HepG2 (cell line): Measurements from ENCODE around the gene EEFSEC. TPM values are rescaled to one million over a fixed set of nuclear protein-coding genes. Genes with fewer than 3 reads are reported as not detected.

Experiments
- ATAC-seq: fragments of 200-7000 bp; cut with Tn5 transposase; 3 replicates; pipeline ENCODE4 v1.9.1; 2020; ENCODE audit warnings: mild to moderate bottlenecking, moderate library complexity
- BruUV-seq: library from RNA; stranded (reverse); fragments of 400-500 nt; replicated peaks from 2 replicates; lab custom pipeline; 2021; lab: Mats Ljungman, UMichigan
- CTCF ChIA-PET: fragments of 300-600 bp; formaldehyde crosslinking; extraction: SDS; loops from one replicate; lab custom pipeline; 2021; ENCODE audit warnings: low total read pairs, inconsistent platforms, low intra/inter-chr PET ratio; lab: Yijun Ruan, JAX
- POLR2A ChIA-PET: fragments of 350-600 bp; sonication (Branson Sonifier 250); formaldehyde crosslinking; loops from one replicate; lab custom pipeline; 2020; ENCODE audit warnings: antibody characterized with exemption, inconsistent platforms; lab: Yijun Ruan, JAX
- DNase-seq: peaks from one replicate; pipeline ENCODE4 v3.0.0-alpha.2; 2015; ENCODE audit warnings: low spot score
- FAIRE-seq: peaks from 3 replicates; lab custom pipeline; 2011; peaks lifted over from hg19 to GRCh38; lab: Jason Lieb, UNC
- H2AFZ ChIP-seq: one replicate; pipeline ENCODE4 v1.6.1; 2011; ENCODE audit warnings: low read length, inconsistent platforms
- H3K27ac ChIP-seq: fragments of 300-600 bp; 3 replicates; pipeline ENCODE4 v1.8.0; 2011; ENCODE audit warnings: mixed run types, mild to moderate bottlenecking, mixed read lengths, low read length, inconsistent platforms; ENCODE audit not compliant: insufficient read depth; ENCODE audit errors: extremely low read length
- H3K27me3 ChIP-seq, 2 experiments: fragments of 200-600 bp in 1 of 2; 2 replicates in 1 of 2; 3 replicates in 1 of 2; pipeline versions ENCODE4 v1.6.0 to v1.8.0; 2011; ENCODE audit warnings: low read length in 2 of 2, mild to moderate bottlenecking in 2 of 2, moderate library complexity in 2 of 2, inconsistent platforms in 1 of 2; ENCODE audit not compliant: insufficient read depth in 2 of 2, control insufficient read depth in 1 of 2
- H3K36me3 ChIP-seq, 2 experiments: fragments of 200-600 bp in 1 of 2; replicated peaks in 1 of 2; 2 replicates in 1 of 2; 3 replicates in 1 of 2; pipeline versions ENCODE4 v1.5.1 to v1.8.0; 2011; ENCODE audit warnings: low read length in 2 of 2, inconsistent platforms in 1 of 2; ENCODE audit not compliant: insufficient read depth in 2 of 2, control insufficient read depth in 1 of 2
- H3K4me1 ChIP-seq: 2 replicates; pipeline ENCODE4 v1.5.1; 2012; ENCODE audit warnings: low read length, inconsistent platforms; ENCODE audit not compliant: insufficient read depth
- H3K4me2 ChIP-seq: 2 replicates; pipeline ENCODE4 v1.6.0; 2011; ENCODE audit warnings: low read depth, low read length, inconsistent platforms
- H3K4me3 ChIP-seq, 3 experiments: fragments of 200-600 bp in 1 of 3; sonication (generic), shearing (Covaris generic) in 1 of 3; replicated peaks in 1 of 3; 2 replicates each; pipeline ENCODE4 v1.5.1; 2011 to 2016; ENCODE audit warnings: low read length in 3 of 3, inconsistent platforms in 2 of 3, low read depth in 2 of 3, mild to moderate bottlenecking in 2 of 3, control low read depth in 1 of 3, mixed read lengths in 1 of 3; ENCODE audit not compliant: insufficient read depth in 1 of 3
- H3K79me2 ChIP-seq: one replicate; pipeline ENCODE4 v1.6.1; 2011; ENCODE audit warnings: low read length, inconsistent platforms; ENCODE audit not compliant: insufficient read depth
- H3K9ac ChIP-seq: 2 replicates; pipeline ENCODE4 v1.6.0; 2011; ENCODE audit warnings: mild to moderate bottlenecking, low read depth, low read length, inconsistent platforms; ENCODE audit not compliant: insufficient read depth
- H3K9me3 ChIP-seq: 2 replicates; pipeline ENCODE4 v1.5.1; 2012; ENCODE audit warnings: mild to moderate bottlenecking, low read length
- H4K20me1 ChIP-seq: 2 replicates; pipeline ENCODE4 v1.6.0; 2011; ENCODE audit warnings: inconsistent platforms, mild to moderate bottlenecking, low read length, moderate library complexity; ENCODE audit not compliant: insufficient read depth
- RAD21 ChIP-seq: fragments of 450-650 bp; formaldehyde crosslinking; IDR thresholded peaks from 2 replicates; pipeline ENCODE4 v1.5.0; 2020; ENCODE audit warnings: mild to moderate bottlenecking
- SMC3 ChIP-seq: IDR thresholded peaks from 2 replicates; pipeline ENCODE4 v1.6.1; 2011; ENCODE audit warnings: low read length, improper control_type of control experiment
- STAG1 ChIP-seq: sonication (generic); formaldehyde crosslinking; IDR thresholded peaks from 2 replicates; pipeline ENCODE4 v1.4.0; 2020; ENCODE audit warnings: missing genetic modification reagents
- TOPORS ChIP-seq: sonication (generic); formaldehyde crosslinking; IDR thresholded peaks from 2 replicates; pipeline ENCODE4 v1.8.0; 2023; ENCODE audit warnings: mild to moderate bottlenecking, missing genetic modification reagents
- U2AF1 ChIP-seq: fragments of 200-400 bp; formaldehyde crosslinking; optimal IDR thresholded peaks from 2 replicates; pipeline ENCODE3; 2017; ENCODE audit warnings: mild to moderate bottlenecking, low read depth, low read length
- WGBS: methylation state at CpG from one replicate; pipeline ENCODE4 v1.1.6; 2017; ENCODE audit warnings: low lambda C conversion rate; 5-methylcytosine and 5-hydroxymethylcytosine counted together
- in situ Hi-C: cut with HindIII; loops from 2 replicates; pipeline ENCODE4 v1.10.0; 2017; ENCODE audit warnings: low pct_unique_long_range_greater_than_20kb; ENCODE audit not compliant: extremely low pct_ligation_motif_present
- intact Hi-C: fragments of 100-400 bp; cut with micrococcal nuclease; formaldehyde crosslinking; loops from one replicate; pipeline ENCODE4 v1.10.0; 2022; ENCODE audit not compliant: unreplicated experiment
- polyA plus RNA-seq, 8 experiments: library from polyadenylated mRNA; depleted of rRNA in 3 of 8; stranded (reverse) in 7 of 8; unstranded in 1 of 8; fragments of >200 nt; fragmentation: Illumina TruSeq in 4 of 8; extraction: Trizol in 4 of 8; gene quantifications; 2 replicates each; pipeline versions ENCODE4 v1.2.1 to v1.2.3, GENCODE V29; 2011 to 2016; ENCODE audit warnings: low read depth in 4 of 8, missing spikeins in 1 of 8, mixed read lengths in 1 of 8; ENCODE audit not compliant: insufficient read depth in 1 of 8
- total RNA-seq, 5 experiments: library from RNA; depleted of rRNA; stranded (reverse); fragments of >200 nt; fragmentation: Illumina TruSeq; extraction: Trizol; gene quantifications; 2 replicates each; pipeline ENCODE4 v1.2.3, GENCODE V29; 2016; ENCODE audit warnings: low read depth in 1 of 5
- TF ChIP-seq, protein P1 (sequence below): sonication (generic); formaldehyde crosslinking; IDR thresholded peaks from 2 replicates; pipeline ENCODE4 v1.8.0; 2022; ENCODE audit warnings: mild to moderate bottlenecking, missing genetic modification reagents, borderline replicate concordance
- TF ChIP-seq, protein P2 (sequence below): sonication (generic); formaldehyde crosslinking; IDR thresholded peaks from 2 replicates; pipeline ENCODE4 v1.5.1; 2020; ENCODE audit warnings: mild to moderate bottlenecking, missing genetic modification reagents, moderate library complexity
- TF ChIP-seq, protein P3 (sequence below): sonication (generic); formaldehyde crosslinking; IDR thresholded peaks from 2 replicates; pipeline ENCODE4 v1.5.0; 2020; ENCODE audit warnings: missing genetic modification reagents
- TF ChIP-seq, protein P4 (sequence below): sonication (generic); formaldehyde crosslinking; IDR thresholded peaks from 2 replicates; pipeline ENCODE4 v1.5.0; 2020; ENCODE audit warnings: mild to moderate bottlenecking, missing genetic modification reagents, moderate library complexity
- TF ChIP-seq, protein P5 (sequence below): sonication (generic); formaldehyde crosslinking; IDR thresholded peaks from 2 replicates; pipeline ENCODE4 v1.5.0; 2020; ENCODE audit warnings: missing genetic modification reagents

EEFSEC gene
- total and polyA plus RNA-seq, 2 of the 13 experiments (the other 11 are each of a cell fraction or from before 2014, with no cell fraction given), result 6.4 to 24.2 TPM

DNA sequence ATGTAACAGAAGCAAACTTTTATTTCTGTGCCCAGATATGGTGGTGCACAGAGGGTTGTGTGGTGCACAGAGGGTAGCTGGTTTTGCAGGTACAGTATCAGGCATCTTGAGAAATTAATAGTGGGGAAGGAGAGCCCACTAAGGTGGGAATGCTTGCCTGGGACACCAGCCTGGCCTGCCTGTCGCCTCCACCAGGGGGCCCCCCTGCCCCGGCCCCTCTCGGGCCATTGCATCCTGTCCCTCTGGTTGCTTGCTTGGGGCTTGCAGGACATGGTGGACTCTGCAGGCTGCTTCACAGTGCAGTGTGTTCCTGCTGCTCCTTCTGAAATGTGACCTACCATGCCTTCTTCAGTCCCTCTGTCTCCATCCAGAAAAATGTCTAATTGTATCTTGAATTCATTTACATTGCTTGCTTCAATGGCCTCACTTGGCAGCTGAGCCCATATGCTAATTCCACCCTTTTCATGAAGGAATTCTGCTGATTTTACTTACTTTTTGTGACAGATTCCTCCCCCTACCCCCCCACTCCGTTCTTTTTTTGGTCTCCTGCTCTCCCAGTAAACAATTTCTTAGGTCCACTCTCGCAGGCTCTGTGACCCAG lies 73.6 kb downstream of the EEFSEC start:
- ChIA-PET CTCF (interaction anchor here (1.1 to 1.5 kb wide), 3 partner anchors 56 to 271 kb away, joined by 3 read pairs; no protein-coding TSS in a partner anchor), POLR2A (no interaction called here)
- BruUV-seq, result no TSS peak
- peaks cover 8% of the 10 kb centered on the region for H3K4me1 ChIP-seq
- H3K4me3 ChIP-seq, result no peak overlapping the region
- intact Hi-C loops (loop anchor here (5.0 kb wide), 1 partner anchor 55 kb away; no protein-coding TSS in a partner anchor), in situ Hi-C loops (no loop called here)
- H3K36me3 ChIP-seq, result peaks cover 0 to 6% of the 10 kb centered on the region in 2 experiments; a peak in 1 of 5 replicates
- no peaks in the 10 kb centered on the region; the same call in 1 of the 2 replicates for H4K20me1 ChIP-seq
- no peaks in the 10 kb centered on the region for H3K79me2 ChIP-seq
- no peak overlapping the region for H3K27ac ChIP-seq
- no peak overlapping the region for H3K9ac ChIP-seq
- 91% methylated on average over 2 of the region's 5 CpGs for WGBS
- peaks cover 15% of the 10 kb centered on the region for H3K9me3 ChIP-seq
- no peak overlapping the region for H3K4me2 ChIP-seq
- no peak overlapping the region for H2AFZ ChIP-seq
- DNase-seq, result peak; percentile 31
- TF ChIP-seq, protein P1, sequence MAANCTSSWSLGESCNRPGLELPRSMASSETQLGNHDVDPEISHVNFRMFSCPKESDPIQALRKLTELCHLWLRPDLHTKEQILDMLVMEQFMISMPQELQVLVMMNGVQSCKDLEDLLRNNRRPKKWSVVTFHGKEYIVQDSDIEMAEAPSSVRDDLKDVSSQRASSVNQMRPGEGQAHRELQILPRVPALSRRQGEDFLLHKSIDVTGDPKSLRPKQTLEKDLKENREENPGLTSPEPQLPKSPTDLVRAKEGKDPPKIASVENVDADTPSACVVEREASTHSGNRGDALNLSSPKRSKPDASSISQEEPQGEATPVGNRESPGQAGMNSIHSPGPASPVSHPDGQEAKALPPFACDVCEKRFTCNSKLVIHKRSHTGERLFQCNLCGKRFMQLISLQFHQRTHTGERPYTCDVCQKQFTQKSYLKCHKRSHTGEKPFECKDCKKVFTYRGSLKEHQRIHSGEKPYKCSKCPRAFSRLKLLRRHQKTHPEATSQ, result no peak
- TF ChIP-seq, protein P2, sequence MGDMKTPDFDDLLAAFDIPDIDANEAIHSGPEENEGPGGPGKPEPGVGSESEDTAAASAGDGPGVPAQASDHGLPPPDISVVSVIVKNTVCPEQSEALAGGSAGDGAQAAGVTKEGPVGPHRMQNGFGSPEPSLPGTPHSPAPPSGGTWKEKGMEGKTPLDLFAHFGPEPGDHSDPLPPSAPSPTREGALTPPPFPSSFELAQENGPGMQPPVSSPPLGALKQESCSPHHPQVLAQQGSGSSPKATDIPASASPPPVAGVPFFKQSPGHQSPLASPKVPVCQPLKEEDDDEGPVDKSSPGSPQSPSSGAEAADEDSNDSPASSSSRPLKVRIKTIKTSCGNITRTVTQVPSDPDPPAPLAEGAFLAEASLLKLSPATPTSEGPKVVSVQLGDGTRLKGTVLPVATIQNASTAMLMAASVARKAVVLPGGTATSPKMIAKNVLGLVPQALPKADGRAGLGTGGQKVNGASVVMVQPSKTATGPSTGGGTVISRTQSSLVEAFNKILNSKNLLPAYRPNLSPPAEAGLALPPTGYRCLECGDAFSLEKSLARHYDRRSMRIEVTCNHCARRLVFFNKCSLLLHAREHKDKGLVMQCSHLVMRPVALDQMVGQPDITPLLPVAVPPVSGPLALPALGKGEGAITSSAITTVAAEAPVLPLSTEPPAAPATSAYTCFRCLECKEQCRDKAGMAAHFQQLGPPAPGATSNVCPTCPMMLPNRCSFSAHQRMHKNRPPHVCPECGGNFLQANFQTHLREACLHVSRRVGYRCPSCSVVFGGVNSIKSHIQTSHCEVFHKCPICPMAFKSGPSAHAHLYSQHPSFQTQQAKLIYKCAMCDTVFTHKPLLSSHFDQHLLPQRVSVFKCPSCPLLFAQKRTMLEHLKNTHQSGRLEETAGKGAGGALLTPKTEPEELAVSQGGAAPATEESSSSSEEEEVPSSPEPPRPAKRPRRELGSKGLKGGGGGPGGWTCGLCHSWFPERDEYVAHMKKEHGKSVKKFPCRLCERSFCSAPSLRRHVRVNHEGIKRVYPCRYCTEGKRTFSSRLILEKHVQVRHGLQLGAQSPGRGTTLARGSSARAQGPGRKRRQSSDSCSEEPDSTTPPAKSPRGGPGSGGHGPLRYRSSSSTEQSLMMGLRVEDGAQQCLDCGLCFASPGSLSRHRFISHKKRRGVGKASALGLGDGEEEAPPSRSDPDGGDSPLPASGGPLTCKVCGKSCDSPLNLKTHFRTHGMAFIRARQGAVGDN, result peak; percentile 31; the same call in 1 of the 2 replicates
- TF ChIP-seq, protein P3, sequence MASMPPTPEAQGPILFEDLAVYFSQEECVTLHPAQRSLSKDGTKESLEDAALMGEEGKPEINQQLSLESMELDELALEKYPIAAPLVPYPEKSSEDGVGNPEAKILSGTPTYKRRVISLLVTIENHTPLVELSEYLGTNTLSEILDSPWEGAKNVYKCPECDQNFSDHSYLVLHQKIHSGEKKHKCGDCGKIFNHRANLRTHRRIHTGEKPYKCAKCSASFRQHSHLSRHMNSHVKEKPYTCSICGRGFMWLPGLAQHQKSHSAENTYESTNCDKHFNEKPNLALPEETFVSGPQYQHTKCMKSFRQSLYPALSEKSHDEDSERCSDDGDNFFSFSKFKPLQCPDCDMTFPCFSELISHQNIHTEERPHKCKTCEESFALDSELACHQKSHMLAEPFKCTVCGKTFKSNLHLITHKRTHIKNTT (CRISPR knock-in tag), result no peak
- TF ChIP-seq, protein P4, sequence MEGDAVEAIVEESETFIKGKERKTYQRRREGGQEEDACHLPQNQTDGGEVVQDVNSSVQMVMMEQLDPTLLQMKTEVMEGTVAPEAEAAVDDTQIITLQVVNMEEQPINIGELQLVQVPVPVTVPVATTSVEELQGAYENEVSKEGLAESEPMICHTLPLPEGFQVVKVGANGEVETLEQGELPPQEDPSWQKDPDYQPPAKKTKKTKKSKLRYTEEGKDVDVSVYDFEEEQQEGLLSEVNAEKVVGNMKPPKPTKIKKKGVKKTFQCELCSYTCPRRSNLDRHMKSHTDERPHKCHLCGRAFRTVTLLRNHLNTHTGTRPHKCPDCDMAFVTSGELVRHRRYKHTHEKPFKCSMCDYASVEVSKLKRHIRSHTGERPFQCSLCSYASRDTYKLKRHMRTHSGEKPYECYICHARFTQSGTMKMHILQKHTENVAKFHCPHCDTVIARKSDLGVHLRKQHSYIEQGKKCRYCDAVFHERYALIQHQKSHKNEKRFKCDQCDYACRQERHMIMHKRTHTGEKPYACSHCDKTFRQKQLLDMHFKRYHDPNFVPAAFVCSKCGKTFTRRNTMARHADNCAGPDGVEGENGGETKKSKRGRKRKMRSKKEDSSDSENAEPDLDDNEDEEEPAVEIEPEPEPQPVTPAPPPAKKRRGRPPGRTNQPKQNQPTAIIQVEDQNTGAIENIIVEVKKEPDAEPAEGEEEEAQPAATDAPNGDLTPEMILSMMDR (CRISPR knock-in tag), result peak; percentile 72
- TF ChIP-seq STAG1 (CRISPR knock-in tag) (peak; percentile 67), U2AF1 (no peak), TOPORS (CRISPR knock-in tag) (no peak), SMC3 (peak; percentile 23; the same call in 1 of the 2 replicates), RAD21 (CRISPR knock-in tag) (peak; percentile 55; the same call in 1 of the 2 replicates)
- TF ChIP-seq, protein P5, sequence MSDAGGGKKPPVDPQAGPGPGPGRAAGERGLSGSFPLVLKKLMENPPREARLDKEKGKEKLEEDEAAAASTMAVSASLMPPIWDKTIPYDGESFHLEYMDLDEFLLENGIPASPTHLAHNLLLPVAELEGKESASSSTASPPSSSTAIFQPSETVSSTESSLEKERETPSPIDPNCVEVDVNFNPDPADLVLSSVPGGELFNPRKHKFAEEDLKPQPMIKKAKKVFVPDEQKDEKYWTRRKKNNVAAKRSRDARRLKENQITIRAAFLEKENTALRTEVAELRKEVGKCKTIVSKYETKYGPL (CRISPR knock-in tag), result no peak
- no peaks in the 10 kb centered on the region for H3K27me3 ChIP-seq
- no peak for FAIRE-seq
- peak; percentile 95 for ATAC-seq
